Measurements from ENCODE around the gene GRAMD1B. TPM values are rescaled to one million over a fixed set of nuclear protein-coding genes. Genes with fewer than 3 reads are reported as not detected.

Gene GRAMD1B
- total and polyA plus RNA-seq, 2 donors (not counting 1 experiment from before 2014, with no cell fraction given): 0.83 to 1.5 TPM

DNA sequence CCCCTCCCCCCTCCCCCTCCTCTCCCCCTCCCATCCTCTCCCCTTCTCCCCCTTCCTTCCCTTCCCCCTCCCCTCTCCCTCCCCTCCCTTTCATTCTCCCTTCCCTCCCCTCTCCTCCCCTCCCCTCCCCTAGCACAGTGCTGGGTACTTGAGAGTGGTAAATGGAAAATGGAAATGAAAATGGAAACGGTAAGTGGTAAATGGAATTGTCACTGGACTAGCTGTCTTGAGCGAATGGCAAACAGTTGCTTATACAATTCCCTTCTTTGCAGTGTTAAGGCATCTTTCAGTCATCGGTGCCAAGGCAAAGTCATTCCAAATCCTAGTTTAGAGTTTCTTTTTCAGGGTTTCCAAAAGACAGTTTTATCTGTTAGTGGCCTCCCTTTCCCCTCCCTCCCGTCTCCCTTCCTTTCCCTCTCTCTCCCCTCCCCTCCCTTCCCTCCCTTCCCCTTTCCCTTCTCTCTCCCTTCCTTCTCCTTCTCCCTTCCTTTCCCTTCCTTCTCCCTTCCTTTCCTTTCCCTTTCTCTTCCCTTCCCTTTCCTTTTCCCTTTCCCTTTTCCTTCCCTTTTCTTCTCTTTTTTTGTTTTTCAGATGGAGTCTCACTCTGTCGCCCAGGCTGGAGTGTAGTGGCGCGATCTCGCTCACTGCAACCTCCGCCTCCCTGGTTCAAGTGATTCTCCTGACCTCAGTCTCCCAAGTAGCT, 47.3 kb downstream of the GRAMD1B start:
- H3K9me3 ChIP-seq (ENCODE audit: control insufficient read depth, insufficient read depth, low read depth, low read length): no peaks in the 10 kb centered on the region
- no peaks in the 10 kb centered on the region for H4K20me1 ChIP-seq (ENCODE audit: control insufficient read depth, extremely low read depth, insufficient read depth, low read length)
- no peaks in the 10 kb centered on the region for H3K79me2 ChIP-seq (ENCODE audit: control insufficient read depth, insufficient read depth, low read length)

DNA sequence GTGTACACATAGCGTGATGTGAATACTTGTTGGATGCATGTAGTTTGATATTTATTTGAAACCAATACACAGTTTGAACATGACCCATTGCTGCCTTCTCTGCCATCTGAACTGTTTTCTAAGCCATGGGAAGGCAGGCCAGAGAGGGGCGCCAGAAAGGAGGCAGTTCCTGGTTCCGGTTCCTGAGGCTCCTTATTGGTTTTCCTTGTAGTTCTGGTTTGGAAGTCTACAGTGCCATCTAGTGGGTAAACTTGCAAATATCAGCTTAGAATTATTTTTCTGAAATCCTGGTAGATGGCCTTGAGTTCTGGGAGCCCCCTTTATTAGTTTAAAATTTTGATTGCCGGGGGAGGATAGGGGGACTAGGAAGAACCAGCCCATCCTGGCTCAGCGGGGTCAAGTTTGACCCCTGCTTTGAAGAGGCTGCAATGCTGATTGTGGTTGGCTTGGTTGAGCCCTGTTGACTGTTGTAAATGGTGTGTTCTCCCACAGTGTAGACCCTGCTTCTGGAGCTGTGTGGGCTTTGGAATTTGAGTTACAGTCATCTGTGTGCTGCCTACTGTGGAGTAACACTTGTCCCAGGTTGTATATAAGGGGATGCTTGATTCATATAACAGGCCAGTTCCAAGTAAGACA, 48.4 kb downstream of the GRAMD1B start:
- no peaks in the 10 kb centered on the region for H3K79me2 ChIP-seq (ENCODE audit: control insufficient read depth, insufficient read depth, low read length)
- H3K4me1 ChIP-seq (ENCODE audit: control insufficient read depth, extremely low read depth, insufficient read depth, low read length): peaks cover 5% of the 10 kb centered on the region

More for the DNA sequence above, 47.3 kb downstream of the GRAMD1B start:
- peak overlapping the region; percentile 7 for H2AFZ ChIP-seq (ENCODE audit: low read length)
- H3K36me3 ChIP-seq (ENCODE audit: control insufficient read depth, insufficient read depth, low read length): no peaks in the 10 kb centered on the region
- H3K4me1 ChIP-seq (ENCODE audit: control insufficient read depth, extremely low read depth, insufficient read depth, low read length): peaks cover 5% of the 10 kb centered on the region
- H3K9ac ChIP-seq (ENCODE audit: insufficient read depth, low read length): no peak overlapping the region
- no peaks in the 10 kb centered on the region for H3K27me3 ChIP-seq (ENCODE audit: control insufficient read depth, insufficient read depth, low read length)
- TF ChIP-seq EZH2 (IDR thresholded peaks at IDR 0.05; ENCODE audit: low read length, missing control alignments) (no peak), CTCF (conservative IDR thresholded peaks at IDR 0.05 in 1 of 2, IDR thresholded peaks at IDR 0.05 in 1 of 2; ENCODE audit: low read depth in 1 of 2, low read length in 2 of 2) (no peak)
- no peak overlapping the region for H3K4me2 ChIP-seq (ENCODE audit: extremely low read depth, insufficient read depth, low read length)
- H3K4me3 ChIP-seq (replicated peaks in 1 of 4; ENCODE audit: control extremely low read depth in 1 of 4, insufficient read depth in 1 of 4, low read depth in 3 of 4, low read length in 4 of 4): no peak overlapping the region
- no peak overlapping the region for H3K27ac ChIP-seq (ENCODE audit: insufficient read depth, low read length)
- no peak for DNase-seq (ENCODE audit: low read depth in 2 of 2)

More for the DNA sequence above, 48.4 kb downstream of the GRAMD1B start:
- Histone ChIP-seq H3K9me3 (ENCODE audit: control insufficient read depth, insufficient read depth, low read depth, low read length) (no peaks in the 10 kb centered on the region), H3K9ac (ENCODE audit: insufficient read depth, low read length) (no peak overlapping the region), H4K20me1 (ENCODE audit: control insufficient read depth, extremely low read depth, insufficient read depth, low read length) (no peaks in the 10 kb centered on the region), H3K4me2 (ENCODE audit: extremely low read depth, insufficient read depth, low read length) (no peak overlapping the region), H3K27me3 (ENCODE audit: control insufficient read depth, insufficient read depth, low read length) (no peaks in the 10 kb centered on the region), H3K36me3 (ENCODE audit: control insufficient read depth, insufficient read depth, low read length) (no peaks in the 10 kb centered on the region), H3K4me3 (replicated peaks in 1 of 4; ENCODE audit: control extremely low read depth in 1 of 4, insufficient read depth in 1 of 4, low read depth in 3 of 4, low read length in 4 of 4) (no peak overlapping the region), H2AFZ (ENCODE audit: low read length) (peak overlapping the region; percentile 64), H3K27ac (ENCODE audit: insufficient read depth, low read length) (no peak overlapping the region)
- peak; percentile 71 to 86 for DNase-seq (ENCODE audit: low read depth in 2 of 2)
- peak; percentile 65 to 69 for TF ChIP-seq CTCF (conservative IDR thresholded peaks at IDR 0.05 in 1 of 2, IDR thresholded peaks at IDR 0.05 in 1 of 2; ENCODE audit: low read depth in 1 of 2, low read length in 2 of 2)
- TF ChIP-seq EZH2 (IDR thresholded peaks at IDR 0.05; ENCODE audit: low read length, missing control alignments): no peak

Measured in fibroblast of lung (primary cell).